Mucosa of descending colon (tissue), 3 donors: ENCODE measurements around the gene MYLK2. TPM values are rescaled to one million over a fixed set of nuclear protein-coding genes. Genes with fewer than 3 reads are reported as not detected.

Source experiments
- ATAC-seq: fragments of 200-7000 bp; cut with Tn5 transposase; one replicate; pipeline ENCODE4 v1.9.1; 2020; ENCODE audit warnings: mild to moderate bottlenecking, moderate library complexity
- DNase-seq, 3 donors: peaks; one replicate each; pipeline ENCODE4 v3.0.0-alpha.2; 2020
- H3K36me3 ChIP-seq: fragments of 200-600 bp; one replicate; pipeline ENCODE4 v1.8.0; 2021; ENCODE audit warnings: low read depth, mild to moderate bottlenecking
- H3K4me1 ChIP-seq: fragments of 200-600 bp; one replicate; pipeline ENCODE4 v1.8.0; 2021; ENCODE audit warnings: low read depth, mild to moderate bottlenecking
- H3K4me3 ChIP-seq: fragments of 200-600 bp; one replicate; pipeline ENCODE4 v1.8.0; 2021; ENCODE audit warnings: mild to moderate bottlenecking
- H3K9me3 ChIP-seq: fragments of 200-600 bp; one replicate; pipeline ENCODE4 v1.8.0; 2021; ENCODE audit warnings: mild to moderate bottlenecking
- CTCF ChIP-seq: fragments of 200-600 bp; IDR thresholded peaks from one replicate; pipeline ENCODE4 v1.8.0; 2022; ENCODE audit warnings: antibody characterized with exemption, mild to moderate bottlenecking
- intact Hi-C, 2 donors: fragments of 100-400 bp; cut with DNase I in 1 of 2; cut with micrococcal nuclease in 1 of 2; formaldehyde crosslinking; loops; one replicate each; pipeline versions ENCODE4 v1.11.0 to v1.11.1; 2022; cut with DNase I, micrococcal nuclease
- total RNA-seq, 3 donors: library from RNA; stranded (reverse); fragmentation: NEBNext Ultra II Directional in 2 of 3; extraction: Animal tissue kit (Norgen Biotek cat#: 25700) in 2 of 3; gene quantifications; one replicate each; pipeline versions ENCODE4 v1.2.1 to v1.2.4, GENCODE V29; 2021 to 2023
- donor health status: DM: no; HTN: no; CAD: no; lungs with moderate emphysema.
- donor health status: DM: no; HTN: no; CAD: no.
- donor health status: DM: no; HTN: yes; CAD: no.

MYLK2 gene
- total RNA-seq, 3 donors from 2014 or later: 0.09 to 0.31 TPM; not detected in 1

DNA sequence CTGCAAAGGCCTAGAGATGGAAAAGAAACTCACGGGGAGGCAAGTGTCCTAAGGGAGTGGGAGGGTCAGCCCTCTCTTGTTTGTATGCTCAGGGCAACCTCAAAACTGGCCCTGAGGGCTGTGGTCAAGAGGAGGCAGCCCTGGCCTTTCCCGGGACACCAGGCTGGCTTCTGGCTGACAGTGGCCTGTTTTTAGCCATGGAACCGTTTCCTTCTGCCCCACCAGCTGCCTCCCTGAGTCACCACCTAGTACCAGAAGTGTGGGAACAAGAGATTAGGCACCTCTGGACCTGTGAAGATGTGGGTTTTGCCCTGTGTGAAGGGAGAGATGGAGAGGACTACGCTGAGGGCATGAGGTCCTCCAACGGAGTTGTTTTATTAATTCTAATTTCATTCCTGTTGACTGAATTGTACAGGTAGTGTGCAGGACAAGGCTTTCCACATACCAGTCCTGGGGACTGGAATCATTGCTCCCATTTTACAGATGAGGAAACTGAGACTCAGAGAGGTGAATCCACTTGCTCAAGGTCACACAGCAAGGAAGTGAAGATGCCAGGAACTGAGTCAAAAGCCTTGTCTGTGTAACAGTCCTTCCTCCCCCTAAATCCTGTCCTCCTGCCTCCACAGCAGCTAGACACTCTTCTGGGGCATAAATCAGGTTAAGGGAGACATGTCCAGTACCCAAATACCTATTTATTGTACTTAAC lies 20.8 kb downstream of the MYLK2 start:
- DNase-seq: no peak
- Histone ChIP-seq H3K4me1 (peaks cover 13% of the 10 kb centered on the region), H3K36me3 (no peaks in the 10 kb centered on the region), H3K9me3 (no peaks in the 10 kb centered on the region), H3K4me3 (no peak overlapping the region)
- intact Hi-C loops: no loop called here
- TF ChIP-seq CTCF: no peak
- ATAC-seq: no peak

GRCh38 chr20:31840906-31841816 lies 22.0 kb downstream of the MYLK2 start:
- TF ChIP-seq CTCF: no peak
- no peaks in the 10 kb centered on the region for H3K36me3 ChIP-seq
- intact Hi-C loops: no loop called here
- ATAC-seq (no peak), DNase-seq (no peak)
- H3K4me3 ChIP-seq: no peak overlapping the region
- no peaks in the 10 kb centered on the region for H3K9me3 ChIP-seq
- H3K4me1 ChIP-seq: peaks cover 6% of the 10 kb centered on the region

GRCh38 chr20:31841928-31842327 lies 22.8 kb downstream of the MYLK2 start:
- H3K4me1 ChIP-seq: no peaks in the 10 kb centered on the region
- intact Hi-C loops: no loop called here
- no peak for TF ChIP-seq CTCF
- DNase-seq (no peak), ATAC-seq (no peak)
- no peaks in the 10 kb centered on the region for H3K9me3 ChIP-seq
- no peaks in the 10 kb centered on the region for H3K36me3 ChIP-seq
- H3K4me3 ChIP-seq: no peak overlapping the region

DNA sequence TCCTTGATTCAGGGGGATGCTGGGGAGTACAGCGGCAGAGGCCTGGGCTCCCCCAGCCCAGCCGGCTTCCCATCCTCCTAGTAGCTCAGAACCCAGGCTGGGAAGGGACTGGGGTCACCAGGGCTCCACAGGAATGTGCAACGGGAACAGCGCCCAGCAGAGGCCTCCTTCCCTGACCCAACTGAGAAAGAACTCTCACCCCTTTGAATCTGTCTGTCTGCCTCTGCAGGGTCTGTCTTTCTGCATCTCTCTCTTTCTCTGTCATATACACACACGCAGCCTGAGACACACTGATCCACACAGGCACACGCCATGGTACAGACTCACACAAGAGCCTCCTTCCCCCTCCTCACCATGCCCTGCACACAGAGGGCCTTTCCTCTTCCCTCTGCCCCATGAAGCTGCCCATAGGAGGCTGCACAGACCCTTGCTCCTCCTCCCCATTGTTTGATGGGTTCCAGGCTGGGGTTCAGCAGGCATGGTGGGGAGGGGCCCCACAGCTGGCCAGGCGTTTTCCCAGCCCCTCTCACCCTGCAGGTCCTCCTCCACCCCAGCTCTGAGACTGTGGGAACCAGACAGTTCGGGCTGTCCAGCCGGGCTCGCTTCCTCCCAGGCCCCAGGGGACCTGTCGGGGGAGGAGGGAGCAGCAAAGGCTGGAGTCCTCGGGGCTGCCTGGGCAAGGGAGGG lies 23.5 kb downstream of the MYLK2 start:
- H3K4me1 ChIP-seq: no peaks in the 10 kb centered on the region
- no peak for TF ChIP-seq CTCF
- ATAC-seq (no peak), DNase-seq (no peak)
- intact Hi-C loops: no loop called here
- H3K9me3 ChIP-seq: no peaks in the 10 kb centered on the region
- H3K36me3 ChIP-seq: no peaks in the 10 kb centered on the region
- no peak overlapping the region for H3K4me3 ChIP-seq

DNA sequence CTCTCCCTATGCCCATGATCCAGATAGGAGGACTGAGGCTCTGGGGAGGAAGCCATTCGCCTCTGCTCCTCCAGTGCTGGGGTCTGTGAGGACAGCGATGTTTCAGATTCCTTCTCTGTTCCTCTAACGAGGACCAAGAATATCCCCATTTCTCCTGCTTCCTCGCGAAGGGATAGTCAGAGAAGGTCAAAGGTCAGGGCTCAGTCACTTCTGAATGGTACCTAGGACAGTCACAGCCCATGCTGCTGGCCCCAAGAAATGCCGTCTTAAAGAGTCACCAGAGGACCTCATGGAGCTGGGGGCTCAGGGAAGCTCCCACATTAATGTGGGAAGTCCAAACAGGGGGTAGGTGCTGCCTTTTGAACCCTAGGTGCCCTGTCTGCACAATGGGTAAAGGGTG lies 24.1 kb downstream of the MYLK2 start:
- Histone ChIP-seq H3K4me3 (no peak overlapping the region), H3K9me3 (no peaks in the 10 kb centered on the region), H3K4me1 (no peaks in the 10 kb centered on the region), H3K36me3 (no peaks in the 10 kb centered on the region)
- intact Hi-C loops: no loop called here
- no peak for TF ChIP-seq CTCF
- DNase-seq (no peak), ATAC-seq (no peak)
